Measurements from ENCODE around the gene MYO5C. TPM values are rescaled to one million over a fixed set of nuclear protein-coding genes. Genes with fewer than 3 reads are reported as not detected.

MYO5C gene
- total and polyA plus RNA-seq, 12 donors: 0.81 to 10.7 (median 2.5) TPM

GRCh38 chr15:52218371-52218770 lies 77.2 kb downstream of the MYO5C start:
- intact Hi-C loops (cut with DNase I): no loop called here
- Histone ChIP-seq H3K27me3 (no peaks in the 10 kb centered on the region), H3K27ac (no peak overlapping the region), H3K4me3 (no peak overlapping the region), H3K4me1 (replicated peaks in 1 of 2) (no peaks in the 10 kb centered on the region), H3K36me3 (replicated peaks in 1 of 2) (no peaks in the 10 kb centered on the region), H3K9me3 (replicated peaks in 1 of 3) (no peaks in the 10 kb centered on the region)
- TF ChIP-seq CTCF (IDR thresholded peaks at IDR 0.05): no peak
- TF ChIP-seq POLR2A (IDR thresholded peaks at IDR 0.05): no peak
- DNase-seq: no peak
- WGBS, 4 donors: 75 to 89% (median 83%) methylated on average over 3 of the region's 3 CpGs

- intact Hi-C loops (cut with DNase I): no loop called here
Observed at GRCh38 chr15:52217186-52217585, 78.4 kb downstream of the MYO5C start.

GRCh38 chr15:52214553-52214952 lies 81.1 kb downstream of the MYO5C start:
- intact Hi-C loops (cut with DNase I): no loop called here
- TF ChIP-seq CTCF (IDR thresholded peaks at IDR 0.05) (no peak), POLR2A (IDR thresholded peaks at IDR 0.05) (no peak)
- no peaks in the 10 kb centered on the region for H3K9me3 ChIP-seq (replicated peaks in 1 of 3)
- no peak for DNase-seq
- WGBS, 4 donors: 89 to 98% (median 92%) methylated on average over 1 of the region's 1 CpG
- no peaks in the 10 kb centered on the region for H3K27me3 ChIP-seq
- no peak overlapping the region for H3K27ac ChIP-seq
- no peaks in the 10 kb centered on the region for H3K36me3 ChIP-seq (replicated peaks in 1 of 2)
- no peak overlapping the region for H3K4me3 ChIP-seq
- no peaks in the 10 kb centered on the region for H3K4me1 ChIP-seq (replicated peaks in 1 of 2)

More at GRCh38 chr15:52217186-52217585, 78.4 kb downstream of the MYO5C start:
- Histone ChIP-seq H3K27me3 (no peaks in the 10 kb centered on the region), H3K9me3 (replicated peaks in 1 of 3) (no peaks in the 10 kb centered on the region), H3K27ac (no peak overlapping the region), H3K36me3 (replicated peaks in 1 of 2) (no peaks in the 10 kb centered on the region), H3K4me1 (replicated peaks in 1 of 2) (no peaks in the 10 kb centered on the region), H3K4me3 (no peak overlapping the region)
- no peak for TF ChIP-seq POLR2A (IDR thresholded peaks at IDR 0.05)
- TF ChIP-seq CTCF (IDR thresholded peaks at IDR 0.05): no peak
- DNase-seq: no peak
- 86 to 92% (median 89%) methylated on average over 9 to 10 of the region's 10 CpGs for WGBS, 4 donors

- no peak for DNase-seq
- WGBS, 4 donors: 79 to 89% (median 87%) methylated on average over 3 of the region's 3 CpGs
- no peak for TF ChIP-seq POLR2A (IDR thresholded peaks at IDR 0.05)
- TF ChIP-seq CTCF (IDR thresholded peaks at IDR 0.05): no peak
- Histone ChIP-seq H3K27ac (no peak overlapping the region), H3K4me3 (no peak overlapping the region), H3K27me3 (no peaks in the 10 kb centered on the region), H3K4me1 (replicated peaks in 1 of 2) (no peaks in the 10 kb centered on the region), H3K9me3 (replicated peaks in 1 of 3) (no peaks in the 10 kb centered on the region), H3K36me3 (replicated peaks in 1 of 2) (no peaks in the 10 kb centered on the region)
- intact Hi-C loops (cut with DNase I): no loop called here
Observed at GRCh38 chr15:52213206-52213605, 82.4 kb downstream of the MYO5C start.

Data from adrenal gland (tissue), 12 donors.